HepG2 (cell line): Measurements from ENCODE around the gene KHNYN. TPM values are rescaled to one million over a fixed set of nuclear protein-coding genes. Genes with fewer than 3 reads are reported as not detected.

Source experiments
- AHR ChIP-seq: IDR thresholded peaks from 2 replicates; pipeline ENCODE4 v1.6.1; 2018; ENCODE audit warnings: missing genetic modification reagents, missing compliant biosample characterization
- BCLAF1 ChIP-seq: fragments of 450-650 bp; IDR thresholded peaks from 2 replicates; pipeline ENCODE4 v1.6.1; 2017; ENCODE audit warnings: mild to moderate bottlenecking
- BRCA1 ChIP-seq: sonication (generic); formaldehyde crosslinking; IDR thresholded peaks from 2 replicates; pipeline ENCODE4 v1.4.0; 2020; ENCODE audit warnings: missing genetic modification reagents
- DNMT1 ChIP-seq: sonication (generic); formaldehyde crosslinking; IDR thresholded peaks from 2 replicates; pipeline ENCODE4 v1.5.1; 2020; ENCODE audit warnings: mild to moderate bottlenecking, missing genetic modification reagents
- GZF1 ChIP-seq: sonication (generic); formaldehyde crosslinking; IDR thresholded peaks from 2 replicates; pipeline ENCODE4 v1.5.1; 2020; ENCODE audit warnings: mild to moderate bottlenecking, missing genetic modification reagents
- JDP2 ChIP-seq: sonication (generic); formaldehyde crosslinking; IDR thresholded peaks from 2 replicates; pipeline ENCODE4 v1.8.1; 2022; ENCODE audit warnings: missing genetic modification reagents, borderline replicate concordance
- JUND ChIP-seq: sonication (generic); formaldehyde crosslinking; IDR thresholded peaks from 2 replicates; pipeline ENCODE4 v1.8.0; 2022; ENCODE audit warnings: mild to moderate bottlenecking, missing genetic modification reagents
- LCORL ChIP-seq, 2 experiments: fragments of 450-650 bp in 1 of 2; sonication (generic) in 1 of 2; formaldehyde crosslinking in 1 of 2; IDR thresholded peaks; 2 replicates each; pipeline versions ENCODE4 v1.5.0 to v1.6.1; 2017 to 2020; ENCODE audit warnings: antibody characterized with exemption in 1 of 2, missing genetic modification reagents in 1 of 2
- MAFG ChIP-seq: sonication (generic); formaldehyde crosslinking; IDR thresholded peaks from 2 replicates; pipeline ENCODE4 v1.5.1; 2020; ENCODE audit warnings: mild to moderate bottlenecking, missing genetic modification reagents
- NFE2L1 ChIP-seq: sonication (generic); formaldehyde crosslinking; IDR thresholded peaks from 2 replicates; pipeline ENCODE4 v1.4.0; 2020; ENCODE audit warnings: missing genetic modification reagents, mild to moderate bottlenecking, borderline replicate concordance
- NFRKB ChIP-seq: fragments of 450-650 bp; IDR thresholded peaks from 2 replicates; pipeline ENCODE4 v1.6.1; 2017
- PHB2 ChIP-seq: fragments of 450-650 bp; IDR thresholded peaks from 2 replicates; pipeline ENCODE4 v1.6.1; 2018; ENCODE audit not compliant: partially characterized antibody
- RFX1 ChIP-seq: fragments of 450-650 bp; IDR thresholded peaks from 2 replicates; pipeline ENCODE4 v1.6.1; 2017
- SRY ChIP-seq: sonication (generic); formaldehyde crosslinking; IDR thresholded peaks from 2 replicates; pipeline ENCODE4 v1.8.0; 2022; ENCODE audit warnings: mild to moderate bottlenecking, missing genetic modification reagents
- TBP ChIP-seq: sonication (generic); formaldehyde crosslinking; IDR thresholded peaks from 2 replicates; pipeline ENCODE4 v1.5.0; 2020; ENCODE audit warnings: missing genetic modification reagents
- ZNF101 ChIP-seq: sonication (generic); formaldehyde crosslinking; IDR thresholded peaks from 2 replicates; pipeline ENCODE4 v1.4.0; 2020; ENCODE audit warnings: mild to moderate bottlenecking, low read depth, missing genetic modification reagents, borderline replicate concordance
- ZNF225 ChIP-seq: sonication (generic); formaldehyde crosslinking; IDR thresholded peaks from 2 replicates; pipeline ENCODE4 v1.4.0; 2020; ENCODE audit warnings: mild to moderate bottlenecking, missing genetic modification reagents
- ZNF317 ChIP-seq: sonication (generic); formaldehyde crosslinking; IDR thresholded peaks from 2 replicates; pipeline ENCODE4 v1.5.0; 2020; ENCODE audit warnings: mild to moderate bottlenecking, missing genetic modification reagents
- ZNF513 ChIP-seq: sonication (generic); formaldehyde crosslinking; conservative IDR thresholded peaks from 2 replicates; pipeline ENCODE4 v1.5.0; 2020; ENCODE audit warnings: missing genetic modification reagents
- ZNF530 ChIP-seq: sonication (generic); formaldehyde crosslinking; IDR thresholded peaks from 2 replicates; pipeline ENCODE4 v1.5.0; 2020; ENCODE audit warnings: low read depth, mild to moderate bottlenecking, missing genetic modification reagents
- ZNF550 ChIP-seq: sonication (generic); formaldehyde crosslinking; IDR thresholded peaks from 2 replicates; pipeline ENCODE4 v1.4.0; 2020; ENCODE audit warnings: mild to moderate bottlenecking, missing genetic modification reagents, borderline replicate concordance
- ZNF589 ChIP-seq: sonication (generic); formaldehyde crosslinking; conservative IDR thresholded peaks from 2 replicates; pipeline ENCODE4 v1.8.0; 2022; ENCODE audit warnings: mild to moderate bottlenecking, moderate library complexity, missing genetic modification reagents
- ZNF629 ChIP-seq: sonication (generic); formaldehyde crosslinking; conservative IDR thresholded peaks from 2 replicates; pipeline ENCODE4 v1.5.0; 2020; ENCODE audit warnings: missing genetic modification reagents
- ZNF703 ChIP-seq: sonication (generic); formaldehyde crosslinking; IDR thresholded peaks from 2 replicates; pipeline ENCODE4 v1.5.1; 2020; ENCODE audit warnings: missing genetic modification reagents, mild to moderate bottlenecking, moderate library complexity, borderline replicate concordance
- ZNF841 ChIP-seq: sonication (generic); formaldehyde crosslinking; IDR thresholded peaks from 2 replicates; pipeline ENCODE4 v1.8.1; 2023; ENCODE audit warnings: missing genetic modification reagents, borderline replicate concordance
- ZSCAN29 ChIP-seq: sonication (generic); formaldehyde crosslinking; conservative IDR thresholded peaks from 2 replicates; pipeline ENCODE4 v1.4.0; 2020; ENCODE audit warnings: mild to moderate bottlenecking, missing genetic modification reagents
- ZUFSP ChIP-seq: sonication (generic); formaldehyde crosslinking; IDR thresholded peaks from 2 replicates; pipeline ENCODE4 v1.9.0; 2021; ENCODE audit warnings: missing genetic modification reagents, mild to moderate bottlenecking, borderline replicate concordance
- polyA plus RNA-seq, 8 experiments: library from polyadenylated mRNA; depleted of rRNA in 3 of 8; stranded (reverse) in 7 of 8; unstranded in 1 of 8; fragments of >200 nt; fragmentation: Illumina TruSeq in 4 of 8; extraction: Trizol in 4 of 8; gene quantifications; 2 replicates each; pipeline versions ENCODE4 v1.2.1 to v1.2.3, GENCODE V29; 2011 to 2016; ENCODE audit warnings: low read depth in 4 of 8, missing spikeins in 1 of 8, mixed read lengths in 1 of 8; ENCODE audit not compliant: insufficient read depth in 1 of 8
- total RNA-seq, 5 experiments: library from RNA; depleted of rRNA; stranded (reverse); fragments of >200 nt; fragmentation: Illumina TruSeq; extraction: Trizol; gene quantifications; 2 replicates each; pipeline ENCODE4 v1.2.3, GENCODE V29; 2016; ENCODE audit warnings: low read depth in 1 of 5

Gene KHNYN
- total and polyA plus RNA-seq, 2 of the 13 experiments (the other 11 are each of a cell fraction or from before 2014, with no cell fraction given): 52.8 to 75.7 TPM

GRCh38 chr14:24430143-24430681 is 458 bp downstream of the KHNYN start (continued):
- no peak; the same call in 1 of the 2 replicates for TF ChIP-seq NFE2L1
- TF ChIP-seq ZNF225 (CRISPR knock-in tag): no peak
- 0 out of 2 replicates have a peak, but pooled peaks have one; percentile 8 for TF ChIP-seq ZNF589
- TF ChIP-seq LCORL (IDR thresholded peaks at IDR 0.05): no peak
- TF ChIP-seq LCORL (CRISPR knock-in tag; IDR thresholded peaks at IDR 0.05): 0 out of 2 replicates have a peak, but pooled peaks have one; percentile 15
- TF ChIP-seq AHR (CRISPR knock-in tag): no peak; the same call in 1 of the 2 replicates
- no peak; the same call in 1 of the 2 replicates for TF ChIP-seq DNMT1 (CRISPR knock-in tag)
- TF ChIP-seq RFX1: no peak
- TF ChIP-seq PHB2: no peak
- TF ChIP-seq NFRKB: no peak
- no peak for TF ChIP-seq GZF1 (CRISPR knock-in tag)
- TF ChIP-seq ZNF513 (CRISPR knock-in tag): no peak
- no peak for TF ChIP-seq ZNF703 (CRISPR knock-in tag)
- TF ChIP-seq BCLAF1: no peak
- no peak for TF ChIP-seq ZUFSP (CRISPR knock-in tag)
- no peak for TF ChIP-seq ZNF629 (CRISPR knock-in tag)
- TF ChIP-seq TBP: no peak
- TF ChIP-seq ZNF530 (CRISPR knock-in tag): no peak
- TF ChIP-seq JDP2 (CRISPR knock-in tag): no peak
- TF ChIP-seq ZNF550 (CRISPR knock-in tag): 0 out of 2 replicates have a peak, but pooled peaks have one; percentile 39
- no peak for TF ChIP-seq ZNF101 (CRISPR knock-in tag)
- TF ChIP-seq ZNF841 (CRISPR knock-in tag): no peak
- no peak for TF ChIP-seq SRY (CRISPR knock-in tag)
- no peak for TF ChIP-seq JUND (CRISPR knock-in tag)
- TF ChIP-seq ZSCAN29: no peak
- TF ChIP-seq BRCA1: no peak
- no peak; the same call in 1 of the 2 replicates for TF ChIP-seq ZNF317
- no peak for TF ChIP-seq MAFG (CRISPR knock-in tag)
